ENCODE results near the gene SRMS. TPM values are rescaled to one million over a fixed set of nuclear protein-coding genes. Genes with fewer than 3 reads are reported as not detected.

SRMS gene
- total and polyA plus RNA-seq, 2 of the 13 experiments (the other 11 are each of a cell fraction or from before 2014, with no cell fraction given), result not detected

DNA sequence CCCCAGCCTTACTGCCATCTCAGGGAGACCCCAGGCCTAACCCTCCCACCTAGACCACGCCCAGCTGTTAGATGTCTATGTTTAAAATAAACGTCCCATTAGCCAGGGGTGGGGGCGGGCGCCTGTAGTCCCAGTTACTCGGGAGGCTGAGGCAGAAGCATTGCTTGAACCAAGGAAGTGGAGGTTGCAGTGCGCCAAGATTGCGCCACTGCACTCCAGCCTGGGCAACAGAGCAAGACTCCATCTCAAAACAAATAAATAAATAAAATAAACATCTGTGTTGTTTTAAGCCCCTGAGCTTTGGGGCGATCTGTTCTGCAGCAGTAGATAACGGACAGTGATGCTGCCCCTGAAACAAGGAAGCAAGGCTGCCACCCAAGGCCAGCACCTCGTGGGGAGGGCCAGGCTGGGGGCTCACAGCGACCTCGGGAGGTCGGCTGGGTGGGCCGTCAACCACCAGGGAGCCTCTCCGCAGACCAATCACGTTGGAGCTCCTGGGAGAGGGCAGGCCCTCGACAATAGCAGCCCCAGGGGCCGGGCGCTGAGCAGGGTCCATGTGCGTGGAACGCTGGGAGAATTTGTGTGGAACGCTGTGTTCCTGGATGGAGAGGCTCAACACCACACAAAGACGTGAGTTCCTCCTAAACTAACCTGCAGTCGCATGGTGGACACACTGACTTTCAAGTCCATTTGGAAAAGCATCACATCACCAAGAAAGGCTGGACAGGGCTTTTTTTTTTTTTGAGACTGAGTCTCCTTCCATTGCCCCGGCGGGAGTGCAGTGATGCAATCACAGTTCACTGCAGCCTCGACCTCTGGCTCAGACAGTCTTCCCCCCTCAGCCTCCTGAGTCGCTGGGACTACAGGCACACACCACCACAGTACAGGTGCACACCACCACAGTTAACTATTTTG is 27.5 kb upstream of the SRMS start (continued):
- TF ChIP-seq ZNF776 (CRISPR knock-in tag; IDR thresholded peaks at IDR 0.05), result no peak; the same call in 1 of the 2 replicates
- no peak; the same call in 1 of the 2 replicates for TF ChIP-seq SNAPC2 (CRISPR knock-in tag; IDR thresholded peaks at IDR 0.05)
- TF ChIP-seq SMAD1 (CRISPR knock-in tag; IDR thresholded peaks at IDR 0.05; ENCODE audit: borderline replicate concordance, low read depth), result no peak
- no peak for TF ChIP-seq ELK4 (CRISPR knock-in tag; IDR thresholded peaks at IDR 0.05; ENCODE audit: borderline replicate concordance)
- TF ChIP-seq RBAK (CRISPR knock-in tag; IDR thresholded peaks at IDR 0.05), result peak; percentile 21; the same call in 1 of the 2 replicates
- no peak for TF ChIP-seq ZFY (CRISPR knock-in tag; IDR thresholded peaks at IDR 0.05)
- peak; percentile 57; the same call in 1 of the 2 replicates for TF ChIP-seq ZNF891 (CRISPR knock-in tag; IDR thresholded peaks at IDR 0.05)
- no peak for TF ChIP-seq ZNF530 (CRISPR knock-in tag; IDR thresholded peaks at IDR 0.05; ENCODE audit: low read depth)
- TF ChIP-seq, protein P1, sequence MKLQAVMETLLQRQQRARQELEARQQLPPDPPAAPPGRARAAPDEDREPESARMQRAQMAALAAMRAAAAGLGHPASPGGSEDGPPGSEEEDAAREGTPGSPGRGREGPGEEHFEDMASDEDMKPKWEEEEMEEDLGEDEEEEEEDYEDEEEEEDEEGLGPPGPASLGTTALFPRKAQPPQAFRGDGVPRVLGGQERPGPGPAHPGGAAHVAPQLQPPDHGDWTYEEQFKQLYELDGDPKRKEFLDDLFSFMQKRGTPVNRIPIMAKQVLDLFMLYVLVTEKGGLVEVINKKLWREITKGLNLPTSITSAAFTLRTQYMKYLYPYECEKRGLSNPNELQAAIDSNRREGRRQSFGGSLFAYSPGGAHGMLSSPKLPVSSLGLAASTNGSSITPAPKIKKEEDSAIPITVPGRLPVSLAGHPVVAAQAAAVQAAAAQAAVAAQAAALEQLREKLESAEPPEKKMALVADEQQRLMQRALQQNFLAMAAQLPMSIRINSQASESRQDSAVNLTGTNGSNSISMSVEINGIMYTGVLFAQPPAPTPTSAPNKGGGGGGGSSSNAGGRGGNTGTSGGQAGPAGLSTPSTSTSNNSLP (IDR thresholded peaks at IDR 0.05; ENCODE audit: low read depth, low read length), result no peak
- TF ChIP-seq, protein P2, sequence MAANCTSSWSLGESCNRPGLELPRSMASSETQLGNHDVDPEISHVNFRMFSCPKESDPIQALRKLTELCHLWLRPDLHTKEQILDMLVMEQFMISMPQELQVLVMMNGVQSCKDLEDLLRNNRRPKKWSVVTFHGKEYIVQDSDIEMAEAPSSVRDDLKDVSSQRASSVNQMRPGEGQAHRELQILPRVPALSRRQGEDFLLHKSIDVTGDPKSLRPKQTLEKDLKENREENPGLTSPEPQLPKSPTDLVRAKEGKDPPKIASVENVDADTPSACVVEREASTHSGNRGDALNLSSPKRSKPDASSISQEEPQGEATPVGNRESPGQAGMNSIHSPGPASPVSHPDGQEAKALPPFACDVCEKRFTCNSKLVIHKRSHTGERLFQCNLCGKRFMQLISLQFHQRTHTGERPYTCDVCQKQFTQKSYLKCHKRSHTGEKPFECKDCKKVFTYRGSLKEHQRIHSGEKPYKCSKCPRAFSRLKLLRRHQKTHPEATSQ (CRISPR knock-in tag; IDR thresholded peaks at IDR 0.05; ENCODE audit: borderline replicate concordance), result 0 out of 2 replicates have a peak, but pooled peaks have one; percentile 64
- TF ChIP-seq ZNF296 (CRISPR knock-in tag; conservative IDR thresholded peaks at IDR 0.05), result no peak
- TF ChIP-seq ZNF761 (CRISPR knock-in tag; conservative IDR thresholded peaks at IDR 0.05), result 0 out of 2 replicates have a peak, but pooled peaks have one; percentile 40
- no peak for TF ChIP-seq SIN3A (IDR thresholded peaks at IDR 0.05; ENCODE audit: borderline replicate concordance, low read depth, low read length)
- peak; percentile 43; the same call in 1 of the 2 replicates for TF ChIP-seq TAF1 (CRISPR knock-in tag; IDR thresholded peaks at IDR 0.05)
- no peak for TF ChIP-seq SRSF4 (IDR thresholded peaks at IDR 0.05; ENCODE audit: low read depth, low read length, poor library complexity, severe bottlenecking)
- no peak for TF ChIP-seq YEATS4 (CRISPR knock-in tag; IDR thresholded peaks at IDR 0.05; ENCODE audit: borderline replicate concordance)
- peak; percentile 79; the same call in 1 of the 2 replicates for TF ChIP-seq IRF9 (CRISPR knock-in tag; IDR thresholded peaks at IDR 0.05; ENCODE audit: borderline replicate concordance)
- TF ChIP-seq ARNT2 (CRISPR knock-in tag; IDR thresholded peaks at IDR 0.05; ENCODE audit: low read depth), result no peak; the same call in none of the 2 replicates
- TF ChIP-seq TRIM22 (IDR thresholded peaks at IDR 0.05), result no peak
- no peak for TF ChIP-seq KDM6A (CRISPR knock-in tag; IDR thresholded peaks at IDR 0.05; ENCODE audit: low read depth)
- no peak for TF ChIP-seq ADNP (CRISPR knock-in tag; IDR thresholded peaks at IDR 0.05)
- peak; percentile 59; the same call in 1 of the 2 replicates for TF ChIP-seq SAP130 (CRISPR knock-in tag; IDR thresholded peaks at IDR 0.05; ENCODE audit: low read depth)
- no peak for TF ChIP-seq RFX3 (CRISPR knock-in tag; IDR thresholded peaks at IDR 0.05)
